A549 (cell line): ENCODE data around the gene BHLHA15. TPM values are rescaled to one million over a fixed set of nuclear protein-coding genes. Genes with fewer than 3 reads are reported as not detected.

Experiments used
- ATAC-seq, 2 experiments: fragments of 200-7000 bp in 1 of 2; fragments of >200 bp in 1 of 2; cut with Nextera tagmentation in 1 of 2; cut with Tn5 transposase in 1 of 2; 3 replicates each; pipeline versions ENCODE4 v1.8.0 to v1.9.1; 2018 to 2020; ENCODE audit warnings: mild to moderate bottlenecking in 1 of 2, moderate library complexity in 1 of 2
- CTCF ChIA-PET: fragments of 300-600 bp; sonication (Branson Sonifier 250); formaldehyde crosslinking; extraction: SDS; loops from one replicate; lab custom pipeline; 2021; ENCODE audit warnings: antibody characterized with exemption, inconsistent platforms; lab: Yijun Ruan, JAX
- POLR2A ChIA-PET: fragments of 350-600 bp; formaldehyde crosslinking; extraction: SDS; loops from one replicate; lab custom pipeline; 2021; ENCODE audit warnings: antibody characterized with exemption, inconsistent platforms; lab: Yijun Ruan, JAX
- DNase-seq, 2 experiments: peaks; one replicate each; pipeline versions ENCODE4 v3.0.0 to v3.0.0-alpha.2; 2011 to 2016; ENCODE audit warnings: low read depth in 1 of 2, low spot score in 1 of 2
- FAIRE-seq: peaks from 2 replicates; lab custom pipeline; 2011; peaks lifted over from hg19 to GRCh38; lab: Jason Lieb, UNC
- H3K27ac ChIP-seq, 2 experiments: fragments of >200 bp; sonication (Bioruptor Twin); formaldehyde crosslinking; 3 replicates each; pipeline ENCODE4 v1.5.1; 2016 to 2017
- H3K4me1 ChIP-seq: fragments of >200 bp; sonication (Bioruptor Twin); formaldehyde crosslinking; 3 replicates; pipeline ENCODE4 v1.6.1; 2016
- H3K4me2 ChIP-seq: fragments of >200 bp; sonication (Bioruptor Twin); formaldehyde crosslinking; 3 replicates; pipeline ENCODE4 v1.6.1; 2016
- H3K4me3 ChIP-seq: fragments of >200 bp; sonication (Bioruptor Twin); formaldehyde crosslinking; 3 replicates; pipeline ENCODE4 v1.5.1; 2016
- H3K9me3 ChIP-seq: fragments of >200 bp; sonication (Bioruptor Twin); formaldehyde crosslinking; 3 replicates; pipeline ENCODE4 v1.6.1; 2016
- BHLHE40 ChIP-seq: IDR thresholded peaks from 2 replicates; pipeline ENCODE4 v1.6.1; 2012; ENCODE audit warnings: low read depth, low read length, inconsistent platforms
- CBX2 ChIP-seq: fragments of 200-600 bp; sonication (generic); IDR thresholded peaks from 2 replicates; pipeline ENCODE4 v1.6.1; 2016; ENCODE audit warnings: low read depth, mild to moderate bottlenecking, borderline replicate concordance
- CBX8 ChIP-seq: fragments of 200-600 bp; sonication (generic); IDR thresholded peaks from 2 replicates; pipeline ENCODE4 v1.6.1; 2016
- CHD4 ChIP-seq: fragments of 200-600 bp; sonication (generic); IDR thresholded peaks from 2 replicates; pipeline ENCODE4 v1.6.1; 2016; ENCODE audit warnings: antibody characterized with exemption, mild to moderate bottlenecking, borderline replicate concordance
- EHF ChIP-seq: fragments of 250-450 bp; sonication (Bioruptor Pico); IDR thresholded peaks from 2 replicates; pipeline ENCODE4 v1.5.0; 2020; ENCODE audit warnings: mild to moderate bottlenecking
- ESRRA ChIP-seq: fragments of 150-350 bp; IDR thresholded peaks from 2 replicates; pipeline ENCODE4 v1.6.1; 2014; ENCODE audit warnings: mild to moderate bottlenecking, low read length, borderline replicate concordance
- FOSL2 ChIP-seq, 2 experiments: fragments of 450-650 bp in 1 of 2; fragments of >200 bp in 1 of 2; sonication (Bioruptor Twin) in 1 of 2; formaldehyde crosslinking; IDR thresholded peaks; 2 replicates each; pipeline versions ENCODE4 v1.5.0 to v1.6.1; 2016 to 2020; ENCODE audit warnings: mild to moderate bottlenecking in 1 of 2, moderate library complexity in 1 of 2
- GATA3 ChIP-seq: IDR thresholded peaks from 2 replicates; pipeline ENCODE4 v1.6.1; 2012; ENCODE audit warnings: borderline replicate concordance
- HDAC2 ChIP-seq: fragments of 200-600 bp; sonication (generic); IDR thresholded peaks from 2 replicates; pipeline ENCODE4 v1.6.1; 2016
- HEYL ChIP-seq: fragments of 250-450 bp; sonication (Bioruptor Pico); IDR thresholded peaks from 2 replicates; pipeline ENCODE4 v1.8.0; 2021; ENCODE audit warnings: mild to moderate bottlenecking, moderate library complexity
- HOXA7 ChIP-seq: fragments of 250-450 bp; sonication (Bioruptor Pico); IDR thresholded peaks from 2 replicates; pipeline ENCODE4 v1.5.0; 2020; ENCODE audit warnings: mild to moderate bottlenecking, moderate library complexity
- JUN ChIP-seq, 2 experiments: fragments of >200 bp; sonication (Bioruptor Twin); formaldehyde crosslinking; IDR thresholded peaks; 2 replicates in 1 of 2; 3 replicates in 1 of 2; pipeline ENCODE4 v1.6.1; 2016 to 2017
- JUNB ChIP-seq: fragments of >200 bp; sonication (Bioruptor Twin); formaldehyde crosslinking; IDR thresholded peaks from 2 replicates; pipeline ENCODE4 v1.6.1; 2016
- KDM5A ChIP-seq: fragments of 200-600 bp; sonication (generic); IDR thresholded peaks from 2 replicates; pipeline ENCODE4 v1.6.1; 2016; ENCODE audit warnings: antibody characterized with exemption, mild to moderate bottlenecking
- MAFK ChIP-seq: fragments of 450-650 bp; IDR thresholded peaks from 2 replicates; pipeline ENCODE4 v1.6.1; 2014; ENCODE audit not compliant: partially characterized antibody
- MAZ ChIP-seq: fragments of 150-350 bp; IDR thresholded peaks from 2 replicates; pipeline ENCODE4 v1.6.1; 2014; ENCODE audit warnings: antibody characterized with exemption, low read depth, low read length, borderline replicate concordance
- NR3C1 ChIP-seq: fragments of >200 bp; sonication (Bioruptor Twin); formaldehyde crosslinking; IDR thresholded peaks from 3 replicates; pipeline ENCODE4 v1.6.1; 2017
- PHF8 ChIP-seq: fragments of 200-600 bp; sonication (generic); IDR thresholded peaks from 2 replicates; pipeline ENCODE4 v1.6.1; 2016; ENCODE audit warnings: low read depth, mild to moderate bottlenecking, antibody characterized with exemption, moderate library complexity, borderline replicate concordance
- RCOR1 ChIP-seq: fragments of 150-350 bp; IDR thresholded peaks from 2 replicates; pipeline ENCODE4 v1.6.1; 2014; ENCODE audit warnings: antibody characterized with exemption, low read length, low read depth
- RFX5 ChIP-seq: fragments of 450-650 bp; IDR thresholded peaks from 2 replicates; pipeline ENCODE4 v1.7.1; 2014; ENCODE audit warnings: antibody characterized with exemption, mild to moderate bottlenecking, moderate library complexity
- RNF2 ChIP-seq: fragments of 200-600 bp; sonication (generic); IDR thresholded peaks from 2 replicates; pipeline ENCODE4 v1.6.1; 2016; ENCODE audit warnings: low read depth, mild to moderate bottlenecking, antibody characterized with exemption, moderate library complexity, borderline replicate concordance
- ZFP36 ChIP-seq: fragments of 450-650 bp; IDR thresholded peaks from 2 replicates; pipeline ENCODE4 v1.6.1; 2014; ENCODE audit warnings: borderline replicate concordance; ENCODE audit not compliant: partially characterized antibody
- WGBS: methylation state at CpG from one replicate; pipeline ENCODE4 v1.1.6; 2017; ENCODE audit errors: missing lambda C conversion rate; 5-methylcytosine and 5-hydroxymethylcytosine counted together
- polyA plus RNA-seq, 4 experiments: library from polyadenylated mRNA; depleted of rRNA in 3 of 4; stranded (reverse); fragments of >200 nt; fragmentation: RNase III in 1 of 4; extraction: RNeasy Plus Mini Kit Qiagen cat#74134 plus additional on column Dnase treatment in 1 of 4; gene quantifications; 2 replicates in 3 of 4; 3 replicates in 1 of 4; pipeline ENCODE4 v1.2.3, GENCODE V29; 2011 to 2017
- TF ChIP-seq, protein P1 (sequence below): IDR thresholded peaks from 2 replicates; pipeline ENCODE4 v1.6.1; 2012
- TF ChIP-seq, protein P2 (sequence below): fragments of >200 bp; sonication (Bioruptor Twin); formaldehyde crosslinking; IDR thresholded peaks from 2 replicates; pipeline ENCODE4 v1.6.1; 2016
- TF ChIP-seq, protein P3 (sequence below): fragments of >200 bp; sonication (Bioruptor Twin); formaldehyde crosslinking; IDR thresholded peaks from 3 replicates; pipeline ENCODE4 v1.6.1; 2016
- TF ChIP-seq, protein P4 (sequence below): IDR thresholded peaks from 2 replicates; pipeline ENCODE4 v1.6.1; 2012
- TF ChIP-seq, protein P5 (sequence below): fragments of 250-450 bp; sonication (Bioruptor Pico); IDR thresholded peaks from 2 replicates; pipeline ENCODE4 v1.5.0; 2021; ENCODE audit warnings: mild to moderate bottlenecking, moderate library complexity, borderline replicate concordance
- TF ChIP-seq, protein P6 (sequence below): fragments of 250-450 bp; sonication (Bioruptor Pico); IDR thresholded peaks from 2 replicates; pipeline ENCODE4 v1.5.0; 2020; ENCODE audit warnings: low read depth, mild to moderate bottlenecking, moderate library complexity

BHLHA15 gene
- polyA plus RNA-seq, 2 of the 4 experiments (the other 2 are of a cell fraction) = 0.23 to 0.30 TPM

DNA sequence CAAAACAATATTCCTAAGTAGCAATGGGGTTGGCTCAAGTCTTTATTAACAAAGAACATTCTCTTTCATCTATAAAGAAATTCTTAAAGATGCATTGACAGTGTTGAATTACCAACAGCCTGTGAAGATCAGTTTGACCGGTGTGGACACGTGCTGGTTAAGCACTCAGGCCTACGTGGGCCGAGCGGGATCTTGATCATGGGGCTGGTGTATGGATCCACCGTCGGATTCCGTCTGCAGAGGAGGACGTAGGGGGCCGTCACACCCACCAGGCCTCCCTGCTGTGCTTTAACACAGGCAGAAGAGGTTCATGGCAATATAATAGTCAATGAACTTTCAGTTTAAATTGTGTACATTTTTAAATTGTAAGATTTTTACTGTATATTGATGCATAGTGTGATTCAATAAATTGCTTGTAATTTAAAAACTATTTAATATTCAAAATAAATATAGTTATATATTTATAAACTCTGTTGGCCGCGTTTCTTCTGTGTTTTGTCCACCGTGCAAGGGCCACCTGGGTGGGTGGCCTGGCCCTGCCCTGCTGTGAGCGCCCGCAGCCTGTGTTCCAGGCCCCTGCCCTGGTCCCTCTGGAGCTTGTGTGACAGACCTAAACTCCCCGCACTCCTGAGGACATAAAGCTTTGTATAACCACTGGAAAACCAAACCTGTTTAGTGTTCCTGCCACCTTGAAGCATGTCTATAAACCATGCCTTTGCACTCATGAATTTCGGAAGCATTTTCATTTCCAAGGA lies 1.9 kb upstream of the BHLHA15 start:
- H3K4me3 ChIP-seq = no peak overlapping the region
- no peak overlapping the region for H3K4me2 ChIP-seq
- no peak for FAIRE-seq
- no peaks in the 10 kb centered on the region for H3K4me1 ChIP-seq
- TF ChIP-seq MAZ (no peak), EHF (no peak), NR3C1 (no peak), CHD4 (no peak), JUN (IDR thresholded peaks at IDR 0.05) (no peak), GATA3 (no peak), RCOR1 (no peak), RNF2 (no peak), ESRRA (no peak), HOXA7 (CRISPR knock-in tag) (no peak), BHLHE40 (no peak), ZFP36 (no peak), MAFK (no peak), HEYL (CRISPR knock-in tag) (no peak), CBX2 (no peak)
- TF ChIP-seq, protein P1, sequence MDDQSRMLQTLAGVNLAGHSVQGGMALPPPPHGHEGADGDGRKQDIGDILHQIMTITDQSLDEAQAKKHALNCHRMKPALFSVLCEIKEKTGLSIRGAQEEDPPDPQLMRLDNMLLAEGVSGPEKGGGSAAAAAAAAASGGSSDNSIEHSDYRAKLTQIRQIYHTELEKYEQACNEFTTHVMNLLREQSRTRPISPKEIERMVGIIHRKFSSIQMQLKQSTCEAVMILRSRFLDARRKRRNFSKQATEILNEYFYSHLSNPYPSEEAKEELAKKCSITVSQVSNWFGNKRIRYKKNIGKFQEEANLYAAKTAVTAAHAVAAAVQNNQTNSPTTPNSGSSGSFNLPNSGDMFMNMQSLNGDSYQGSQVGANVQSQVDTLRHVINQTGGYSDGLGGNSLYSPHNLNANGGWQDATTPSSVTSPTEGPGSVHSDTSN = no peak
- TF ChIP-seq, protein P2, sequence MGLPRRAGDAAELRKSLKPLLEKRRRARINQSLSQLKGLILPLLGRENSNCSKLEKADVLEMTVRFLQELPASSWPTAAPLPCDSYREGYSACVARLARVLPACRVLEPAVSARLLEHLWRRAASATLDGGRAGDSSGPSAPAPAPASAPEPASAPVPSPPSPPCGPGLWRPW = no peak
- TF ChIP-seq, protein P3, sequence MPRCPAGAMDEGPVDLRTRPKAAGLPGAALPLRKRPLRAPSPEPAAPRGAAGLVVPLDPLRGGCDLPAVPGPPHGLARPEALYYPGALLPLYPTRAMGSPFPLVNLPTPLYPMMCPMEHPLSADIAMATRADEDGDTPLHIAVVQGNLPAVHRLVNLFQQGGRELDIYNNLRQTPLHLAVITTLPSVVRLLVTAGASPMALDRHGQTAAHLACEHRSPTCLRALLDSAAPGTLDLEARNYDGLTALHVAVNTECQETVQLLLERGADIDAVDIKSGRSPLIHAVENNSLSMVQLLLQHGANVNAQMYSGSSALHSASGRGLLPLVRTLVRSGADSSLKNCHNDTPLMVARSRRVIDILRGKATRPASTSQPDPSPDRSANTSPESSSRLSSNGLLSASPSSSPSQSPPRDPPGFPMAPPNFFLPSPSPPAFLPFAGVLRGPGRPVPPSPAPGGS = no peak
- TF ChIP-seq, protein P4, sequence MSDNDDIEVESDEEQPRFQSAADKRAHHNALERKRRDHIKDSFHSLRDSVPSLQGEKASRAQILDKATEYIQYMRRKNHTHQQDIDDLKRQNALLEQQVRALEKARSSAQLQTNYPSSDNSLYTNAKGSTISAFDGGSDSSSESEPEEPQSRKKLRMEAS = no peak
- TF ChIP-seq, all 56 proteins: peak for 0
- ChIA-PET CTCF (no interaction called here), POLR2A (no interaction called here)
- 94% methylated on average over 17 of the region's 17 CpGs for WGBS
- no peak for DNase-seq
- Histone ChIP-seq H3K9me3 (no peaks in the 10 kb centered on the region), H3K27ac (no peak overlapping the region)
- no peak for ATAC-seq

DNA sequence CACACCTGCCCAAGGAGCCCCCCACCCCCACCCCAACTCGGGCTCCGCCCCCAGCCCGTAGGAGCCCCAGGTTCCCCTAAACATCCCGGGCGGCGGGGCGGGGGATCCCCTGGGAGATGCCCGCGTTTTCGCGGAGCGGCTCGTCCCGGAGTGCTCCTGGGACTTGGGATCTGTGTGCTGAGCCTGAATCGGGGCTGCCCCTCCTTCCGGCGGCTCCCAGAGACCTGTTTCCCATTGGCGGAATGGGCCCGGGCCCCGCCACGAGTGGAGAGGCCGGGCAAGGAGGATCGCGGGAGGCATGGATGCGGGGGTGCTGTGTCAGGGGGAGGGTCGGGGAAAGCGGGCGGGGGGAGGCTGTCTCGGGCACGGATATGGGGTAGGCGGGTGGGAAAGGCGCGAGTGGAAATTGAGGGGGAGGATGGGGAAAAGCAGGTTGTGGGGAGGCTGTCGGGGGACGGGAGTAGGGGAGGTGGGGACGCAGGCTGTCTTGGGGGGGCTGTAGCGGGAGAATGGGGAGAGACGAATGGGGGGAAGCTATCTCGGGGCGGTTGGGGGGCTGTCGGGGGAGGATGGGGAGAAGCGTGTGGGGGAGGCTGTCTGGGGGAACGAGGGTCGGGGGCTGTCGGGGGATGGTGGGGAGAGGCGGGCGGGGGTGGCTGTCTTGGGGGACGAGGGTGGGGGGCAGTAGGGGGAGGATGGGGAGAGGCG lies 572 bp upstream of the BHLHA15 start:
- CTCF ChIA-PET = no interaction called here
- 58% methylated on average over 18 of the region's 49 CpGs for WGBS
- H3K4me3 ChIP-seq = peak overlapping the region; percentile 61
- FAIRE-seq (no peak), DNase-seq (no peak), ATAC-seq (peak; percentile 11 to 13; a peak in 1 of 6 replicates)
- POLR2A ChIA-PET = no interaction called here
- H3K4me1 ChIP-seq = no peaks in the 10 kb centered on the region
- peak overlapping the region; percentile 92 for H3K4me2 ChIP-seq
- H3K9me3 ChIP-seq = no peaks in the 10 kb centered on the region
- H3K27ac ChIP-seq = peak overlapping the region in 1 of 2 experiments; percentile 88; a peak in 4 of 6 replicates
- TF ChIP-seq, protein P5, sequence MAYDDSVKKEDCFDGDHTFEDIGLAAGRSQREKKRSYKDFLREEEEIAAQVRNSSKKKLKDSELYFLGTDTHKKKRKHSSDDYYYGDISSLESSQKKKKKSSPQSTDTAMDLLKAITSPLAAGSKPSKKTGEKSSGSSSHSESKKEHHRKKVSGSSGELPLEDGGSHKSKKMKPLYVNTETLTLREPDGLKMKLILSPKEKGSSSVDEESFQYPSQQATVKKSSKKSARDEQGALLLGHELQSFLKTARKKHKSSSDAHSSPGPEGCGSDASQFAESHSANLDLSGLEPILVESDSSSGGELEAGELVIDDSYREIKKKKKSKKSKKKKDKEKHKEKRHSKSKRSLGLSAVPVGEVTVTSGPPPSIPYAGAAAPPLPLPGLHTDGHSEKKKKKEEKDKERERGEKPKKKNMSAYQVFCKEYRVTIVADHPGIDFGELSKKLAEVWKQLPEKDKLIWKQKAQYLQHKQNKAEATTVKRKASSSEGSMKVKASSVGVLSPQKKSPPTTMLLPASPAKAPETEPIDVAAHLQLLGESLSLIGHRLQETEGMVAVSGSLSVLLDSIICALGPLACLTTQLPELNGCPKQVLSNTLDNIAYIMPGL (CRISPR knock-in tag) = no peak
- TF ChIP-seq RCOR1 (no peak), PHF8 (no peak), KDM5A (no peak), MAFK (no peak), CHD4 (no peak), HDAC2 (no peak), CBX8 (no peak), FOSL2 (IDR thresholded peaks at IDR 0.05) (no peak), FOSL2 (CRISPR knock-in tag; IDR thresholded peaks at IDR 0.05) (no peak), JUNB (no peak), RFX5 (no peak), MAZ (no peak)
- TF ChIP-seq, protein P6, sequence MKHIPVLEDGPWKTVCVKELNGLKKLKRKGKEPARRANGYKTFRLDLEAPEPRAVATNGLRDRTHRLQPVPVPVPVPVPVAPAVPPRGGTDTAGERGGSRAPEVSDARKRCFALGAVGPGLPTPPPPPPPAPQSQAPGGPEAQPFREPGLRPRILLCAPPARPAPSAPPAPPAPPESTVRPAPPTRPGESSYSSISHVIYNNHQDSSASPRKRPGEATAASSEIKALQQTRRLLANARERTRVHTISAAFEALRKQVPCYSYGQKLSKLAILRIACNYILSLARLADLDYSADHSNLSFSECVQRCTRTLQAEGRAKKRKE (CRISPR knock-in tag) = no peak
